Common myeloid progenitor, CD34-positive (primary cell): ENCODE measurements around the gene ADA.

Experiments used
- CTCF ChIA-PET: fragments of 350-600 bp; sonication (Branson Sonifier 250); formaldehyde crosslinking; loops from one replicate; lab custom pipeline; 2021; ENCODE audit warnings: antibody characterized with exemption; lab: Charles Lee
- POLR2A ChIA-PET: fragments of 350-600 bp; sonication (Branson Sonifier 250); formaldehyde crosslinking; loops from one replicate; lab custom pipeline; 2021; ENCODE audit warnings: antibody characterized with exemption; lab: Charles Lee
- DNase-seq, 3 donors: peaks; one replicate each; pipeline versions ENCODE4 v3.0.0 to v3.0.0-alpha.2; 2013
- H3K27ac ChIP-seq, 2 experiments: 1 replicate in 1 of 2; 2 replicates in 1 of 2; pipeline ENCODE4 v1.7.0; 2013; ENCODE audit warnings: inconsistent platforms in 2 of 2, low read length in 2 of 2, mild to moderate bottlenecking in 2 of 2, low read depth in 1 of 2, moderate library complexity in 1 of 2; ENCODE audit not compliant: severe bottlenecking in 2 of 2, insufficient read depth in 1 of 2, poor library complexity in 1 of 2
- H3K27me3 ChIP-seq, 5 experiments: replicated peaks in 2 of 5; 1 replicate in 3 of 5; 2 replicates in 2 of 5; pipeline versions ENCODE4 v1.6.1 to v1.7.0; 2013; ENCODE audit warnings: low read length in 4 of 5, mild to moderate bottlenecking in 2 of 5, moderate library complexity in 2 of 5, inconsistent platforms in 1 of 5; ENCODE audit not compliant: insufficient read depth in 5 of 5, control insufficient read depth in 4 of 5
- H3K36me3 ChIP-seq, 4 experiments: 1 replicate in 2 of 4; 2 replicates in 2 of 4; pipeline versions ENCODE4 v1.6.1 to v1.7.0; 2013; ENCODE audit warnings: low read length in 3 of 4, control low read depth in 1 of 4, mild to moderate bottlenecking in 1 of 4; ENCODE audit not compliant: control insufficient read depth in 4 of 4, insufficient read depth in 4 of 4
- H3K4me1 ChIP-seq, 4 experiments: 1 replicate in 3 of 4; 2 replicates in 1 of 4; pipeline versions ENCODE4 v1.6.1 to v1.7.1; 2013; ENCODE audit warnings: low read length in 3 of 4, mild to moderate bottlenecking in 3 of 4, control low read depth in 1 of 4, inconsistent platforms in 1 of 4, moderate library complexity in 1 of 4; ENCODE audit not compliant: control insufficient read depth in 4 of 4, insufficient read depth in 4 of 4; ENCODE audit errors: control extremely low read depth in 1 of 4
- H3K4me3 ChIP-seq, 7 experiments: 1 replicate in 4 of 7; 2 replicates in 3 of 7; pipeline versions ENCODE4 v1.5.1 to v1.7.0; 2013; ENCODE audit warnings: mild to moderate bottlenecking in 7 of 7, low read length in 6 of 7, moderate library complexity in 6 of 7, inconsistent platforms in 2 of 7, low read depth in 2 of 7, control low read depth in 1 of 7; ENCODE audit not compliant: insufficient read depth in 4 of 7, control insufficient read depth in 1 of 7; ENCODE audit errors: extremely low read depth in 1 of 7
- H3K9me3 ChIP-seq, 5 experiments: 1 replicate in 4 of 5; 2 replicates in 1 of 5; pipeline versions ENCODE4 v1.6.1 to v1.7.1; 2013; ENCODE audit warnings: low read length in 4 of 5, mild to moderate bottlenecking in 2 of 5, inconsistent platforms in 1 of 5, low read depth in 1 of 5, moderate library complexity in 1 of 5; ENCODE audit not compliant: control insufficient read depth in 4 of 5, insufficient read depth in 2 of 5; ENCODE audit errors: control extremely low read depth in 1 of 5
- WGBS: methylation state at CpG from one replicate; pipeline ENCODE4 v1.1.5; 2013; ENCODE audit not compliant: insufficient coverage; 5-methylcytosine and 5-hydroxymethylcytosine counted together

The ADA gene

GRCh38 chr20:44574372-44574771, 77.1 kb downstream of the ADA start:
- Histone ChIP-seq H3K4me3 (no peak overlapping the region), H3K27me3 (no peaks in the 10 kb centered on the region), H3K9me3 (no peaks in the 10 kb centered on the region), H3K36me3 (no peaks in the 10 kb centered on the region), H3K4me1 (peaks cover 11 to 49% (median 36%) of the 10 kb centered on the region in 4 experiments), H3K27ac (no peak overlapping the region)
- DNase-seq, result no peak
- CTCF ChIA-PET, result interaction anchor here (1.2 to 5.7 kb wide), 3 partner anchors 24 to 44 kb away, joined by 3 to 43 read pairs (median 31); no protein-coding TSS in a partner anchor
- 90% methylated on average over 2 of the region's 4 CpGs for whole genome bisulfite sequencing
- POLR2A ChIA-PET, result interaction anchor here (1.4 kb wide), 1 partner anchor 36 kb away, joined by 3 read pairs; no protein-coding TSS in a partner anchor

DNA sequence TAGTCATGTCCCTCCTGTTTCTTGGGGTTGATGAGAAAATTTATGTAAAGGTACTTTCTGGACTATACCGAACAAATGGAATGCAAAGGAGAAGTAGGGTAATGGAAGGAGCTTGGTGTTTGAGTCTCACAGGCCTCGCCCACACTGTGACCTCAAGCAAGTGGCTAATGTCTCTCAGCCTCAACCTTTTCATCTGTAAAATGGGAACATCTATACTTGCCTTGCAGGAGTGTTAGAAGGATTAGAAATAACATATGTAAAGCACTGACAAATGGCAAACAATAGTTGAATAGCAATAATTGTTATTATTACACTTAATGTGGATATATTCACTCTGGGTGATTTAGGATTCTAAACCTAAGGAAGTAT, 78.0 kb downstream of the ADA start:
- POLR2A ChIA-PET, result interaction anchor here (1.4 kb wide), 1 partner anchor 37 kb away, joined by 3 read pairs; no protein-coding TSS in a partner anchor
- no CpG with 5 or more reads among the region's 2 CpGs for WGBS
- peak overlapping the region in 1 of 2 experiments; percentile 0 for H3K27ac ChIP-seq

GRCh38 chr20:44572551-44573500, 78.7 kb downstream of the ADA start:
- Histone ChIP-seq H3K4me3 (no peak overlapping the region), H3K9me3 (no peaks in the 10 kb centered on the region), H3K4me1 (peaks cover 11 to 46% (median 36%) of the 10 kb centered on the region in 4 experiments), H3K27ac (peak overlapping the region in 1 of 2 experiments; percentile 31), H3K27me3 (no peaks in the 10 kb centered on the region), H3K36me3 (no peaks in the 10 kb centered on the region)
- DNase-seq, result peak in 2 of 3 donors; percentile 46 to 59
- ChIA-PET POLR2A (interaction anchor here (1.4 kb wide), 1 partner anchor 37 kb away, joined by 3 read pairs; no protein-coding TSS in a partner anchor), CTCF (interaction anchor here (1.2 to 5.7 kb wide), 3 partner anchors 17 to 37 kb away, joined by 3 to 31 read pairs (median 9); no protein-coding TSS in a partner anchor)
- 54% methylated on average over 5 of the region's 6 CpGs for WGBS

More for the DNA sequence above, 78.0 kb downstream of the ADA start:
- no peak for DNase-seq
- H3K4me1 ChIP-seq, result peaks cover 11 to 46% (median 36%) of the 10 kb centered on the region in 4 experiments
- H3K36me3 ChIP-seq, result no peaks in the 10 kb centered on the region
- H3K4me3 ChIP-seq, result no peak overlapping the region
- no peaks in the 10 kb centered on the region for H3K27me3 ChIP-seq
- CTCF ChIA-PET, result interaction anchor here (1.2 to 5.7 kb wide), 3 partner anchors 18 to 37 kb away, joined by 3 to 31 read pairs (median 9); no protein-coding TSS in a partner anchor
- no peaks in the 10 kb centered on the region for H3K9me3 ChIP-seq

- H3K27ac ChIP-seq, result peak overlapping the region in 1 of 2 experiments; percentile 43
- no peaks in the 10 kb centered on the region for H3K27me3 ChIP-seq
- 52% methylated on average over 6 of the region's 6 CpGs for WGBS
- H3K4me3 ChIP-seq, result no peak overlapping the region
- ChIA-PET CTCF (interaction anchor here (0.9 to 2.0 kb wide), 3 partner anchors 28 to 111 kb away, joined by 3 to 6 read pairs (median 5); no protein-coding TSS in a partner anchor), POLR2A (interaction anchor here (0.8 kb wide), 1 partner anchor 50 kb away, joined by 3 read pairs; the partner anchor contains the start of gene SERINC3)
- no peaks in the 10 kb centered on the region for H3K36me3 ChIP-seq
- peak in 1 of 3 donors; percentile 40 for DNase-seq
- H3K4me1 ChIP-seq, result peaks cover 7 to 33% (median 26%) of the 10 kb centered on the region in 4 experiments
- no peaks in the 10 kb centered on the region for H3K9me3 ChIP-seq
Observed at GRCh38 chr20:44571362-44571988, 80.0 kb downstream of the ADA start.

- Histone ChIP-seq H3K4me1 (peaks cover 7 to 23% (median 18%) of the 10 kb centered on the region in 4 experiments), H3K27ac (no peak overlapping the region), H3K9me3 (no peaks in the 10 kb centered on the region), H3K27me3 (no peaks in the 10 kb centered on the region), H3K36me3 (no peaks in the 10 kb centered on the region), H3K4me3 (no peak overlapping the region)
- ChIA-PET POLR2A (no interaction called here), CTCF (interaction anchor here (1.0 to 2.0 kb wide), 2 partner anchors 17 to 112 kb away, joined by 4 to 5 read pairs; no protein-coding TSS in a partner anchor)
- WGBS, result no CpG with 5 or more reads among the region's 1 CpG
- DNase-seq, result no peak
Observed at GRCh38 chr20:44570367-44570766, 81.1 kb downstream of the ADA start.
